Measurements from ENCODE around the gene INPP4B.

Gene INPP4B

DNA sequence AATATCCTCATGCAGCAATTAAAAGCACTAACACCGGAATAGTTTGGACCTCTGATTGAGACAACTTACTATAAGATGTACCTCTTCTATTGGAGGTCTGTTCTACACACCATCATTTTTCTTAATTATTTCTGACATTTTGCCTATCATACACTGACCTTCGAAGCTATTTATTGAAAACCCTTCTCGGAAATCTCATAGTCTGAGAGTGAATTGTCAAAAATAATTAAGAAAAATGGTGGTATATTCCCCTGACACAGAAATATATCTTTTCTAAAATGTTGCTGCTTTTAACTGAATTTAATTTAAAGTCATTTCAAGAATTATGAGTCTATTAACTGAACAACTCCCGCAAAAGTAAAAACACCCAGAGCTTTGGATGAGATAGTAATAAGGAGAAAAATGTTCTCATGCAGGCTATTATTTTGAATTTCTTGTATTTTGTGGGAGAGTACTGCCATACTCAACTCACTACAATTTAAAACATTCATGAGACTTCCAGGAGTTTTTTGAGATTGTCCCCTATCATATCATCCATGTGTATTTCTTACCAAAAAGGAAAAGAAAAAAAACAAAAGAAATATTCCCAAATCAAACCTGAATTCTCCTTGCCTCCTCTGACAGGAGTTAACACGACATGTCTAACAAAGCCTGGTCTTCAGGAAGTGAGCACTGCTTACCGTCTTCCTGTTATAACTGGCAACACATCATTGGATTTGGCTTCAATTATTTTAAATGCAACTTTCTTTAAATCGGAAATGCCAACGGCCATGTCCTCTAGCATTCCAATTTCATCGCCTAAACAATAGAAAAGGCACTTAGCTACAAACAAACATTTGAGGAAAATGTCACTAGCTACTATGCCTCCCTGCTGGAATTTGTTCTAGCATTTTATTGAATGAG lies 724.4 kb downstream of the INPP4B start:
- TF ChIP-seq, protein P1, sequence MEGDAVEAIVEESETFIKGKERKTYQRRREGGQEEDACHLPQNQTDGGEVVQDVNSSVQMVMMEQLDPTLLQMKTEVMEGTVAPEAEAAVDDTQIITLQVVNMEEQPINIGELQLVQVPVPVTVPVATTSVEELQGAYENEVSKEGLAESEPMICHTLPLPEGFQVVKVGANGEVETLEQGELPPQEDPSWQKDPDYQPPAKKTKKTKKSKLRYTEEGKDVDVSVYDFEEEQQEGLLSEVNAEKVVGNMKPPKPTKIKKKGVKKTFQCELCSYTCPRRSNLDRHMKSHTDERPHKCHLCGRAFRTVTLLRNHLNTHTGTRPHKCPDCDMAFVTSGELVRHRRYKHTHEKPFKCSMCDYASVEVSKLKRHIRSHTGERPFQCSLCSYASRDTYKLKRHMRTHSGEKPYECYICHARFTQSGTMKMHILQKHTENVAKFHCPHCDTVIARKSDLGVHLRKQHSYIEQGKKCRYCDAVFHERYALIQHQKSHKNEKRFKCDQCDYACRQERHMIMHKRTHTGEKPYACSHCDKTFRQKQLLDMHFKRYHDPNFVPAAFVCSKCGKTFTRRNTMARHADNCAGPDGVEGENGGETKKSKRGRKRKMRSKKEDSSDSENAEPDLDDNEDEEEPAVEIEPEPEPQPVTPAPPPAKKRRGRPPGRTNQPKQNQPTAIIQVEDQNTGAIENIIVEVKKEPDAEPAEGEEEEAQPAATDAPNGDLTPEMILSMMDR (IDR thresholded peaks at IDR 0.05), result no peak
- Histone ChIP-seq H3K4me3 (no peak overlapping the region), H3K27ac (no peak overlapping the region)
- DNase-seq (ENCODE audit: low spot score), result no peak

GRCh38 chr4:142120921-142121320 lies 725.2 kb downstream of the INPP4B start:
- H3K4me3 ChIP-seq, result no peak overlapping the region
- TF ChIP-seq, protein P1 (IDR thresholded peaks at IDR 0.05), result no peak
- no peak for DNase-seq (ENCODE audit: low spot score)
- H3K27ac ChIP-seq, result no peak overlapping the region

DNA sequence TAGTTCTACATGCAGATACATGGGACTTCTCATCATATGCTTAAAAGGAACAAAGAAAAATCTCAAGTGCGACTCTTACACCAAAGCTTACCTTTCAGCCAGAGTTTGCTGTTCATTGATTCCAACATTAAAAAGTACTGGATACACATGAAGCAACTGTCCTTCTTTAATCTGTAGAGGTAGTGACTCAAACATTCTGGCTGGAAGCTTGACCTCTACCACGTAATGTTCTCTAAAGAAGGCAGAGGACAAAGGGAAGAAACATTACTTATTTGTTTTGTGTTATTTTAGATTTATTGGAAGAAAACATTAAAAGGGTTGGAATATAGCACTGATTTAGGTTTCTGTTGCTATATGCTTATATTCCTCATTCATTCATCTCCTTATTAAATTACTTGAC lies 733.6 kb downstream of the INPP4B start:
- TF ChIP-seq, protein P1 (IDR thresholded peaks at IDR 0.05), result no peak
- no peak for DNase-seq (ENCODE audit: low spot score)
- Histone ChIP-seq H3K27ac (no peak overlapping the region), H3K4me3 (no peak overlapping the region)

DNA sequence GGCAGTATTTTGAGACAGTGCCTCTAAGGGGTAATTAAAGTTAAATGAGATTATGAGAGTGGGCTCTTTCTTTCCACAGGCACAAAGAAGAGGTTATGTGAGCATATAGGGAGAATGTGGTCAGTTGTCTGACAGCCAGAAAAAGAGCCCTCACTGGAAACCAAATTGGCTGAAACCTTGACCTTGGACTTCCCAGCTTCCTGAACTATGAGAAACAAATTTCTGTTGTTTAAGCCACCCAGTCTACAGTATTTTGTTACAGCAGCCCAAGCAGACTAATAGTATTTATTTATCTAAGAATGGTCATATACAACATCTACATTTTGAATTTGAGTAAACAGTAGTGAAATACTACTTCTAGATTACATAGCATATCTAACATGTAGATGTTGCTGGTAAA lies 736.0 kb downstream of the INPP4B start:
- H3K27ac ChIP-seq, result no peak overlapping the region
- DNase-seq (ENCODE audit: low spot score), result no peak
- TF ChIP-seq, protein P1 (IDR thresholded peaks at IDR 0.05), result no peak
- no peak overlapping the region for H3K4me3 ChIP-seq

DNA sequence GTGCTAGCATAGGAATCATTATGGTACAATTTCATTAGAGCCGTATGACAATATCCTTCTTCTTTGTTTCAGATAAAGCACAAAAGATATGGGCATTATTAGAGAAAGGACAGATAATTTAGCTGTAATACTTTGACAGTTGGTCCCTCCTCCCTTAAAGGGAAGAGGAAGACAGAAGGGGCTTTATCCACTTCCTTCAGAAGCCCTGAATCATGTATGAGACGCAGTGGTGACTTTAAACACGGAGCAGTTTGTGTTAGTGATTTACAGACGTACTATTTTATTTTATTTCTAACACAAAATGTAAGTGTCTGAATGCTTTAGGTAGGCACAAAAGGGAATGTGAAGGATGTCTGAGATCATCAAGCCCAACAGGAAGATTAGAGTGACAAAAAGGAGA lies 742.1 kb downstream of the INPP4B start:
- TF ChIP-seq, protein P1 (IDR thresholded peaks at IDR 0.05), result no peak
- no peak overlapping the region for H3K4me3 ChIP-seq
- DNase-seq (ENCODE audit: low spot score), result no peak
- H3K27ac ChIP-seq, result no peak overlapping the region

DNA sequence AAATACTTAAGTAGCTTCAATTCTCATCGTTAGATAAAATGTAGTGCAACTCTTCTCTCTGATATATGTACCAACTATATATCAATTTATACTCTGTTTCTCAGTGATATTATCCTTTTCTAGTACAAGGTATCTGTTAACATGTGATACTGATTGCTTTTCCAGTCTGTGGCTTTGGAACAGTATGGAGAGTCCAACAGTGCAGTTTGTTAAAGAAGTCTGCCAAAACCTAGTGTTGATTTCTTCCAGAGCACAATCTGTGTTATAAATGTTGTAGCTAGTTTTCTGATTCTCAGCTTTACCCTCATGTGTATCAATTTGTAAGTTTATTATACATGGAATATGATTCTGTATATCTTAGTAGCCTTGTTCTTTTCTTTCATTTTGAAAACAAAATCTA lies 744.7 kb downstream of the INPP4B start:
- no peak overlapping the region for H3K4me3 ChIP-seq
- TF ChIP-seq, protein P1 (IDR thresholded peaks at IDR 0.05), result no peak
- no peak for DNase-seq (ENCODE audit: low spot score)
- H3K27ac ChIP-seq, result no peak overlapping the region

DNA sequence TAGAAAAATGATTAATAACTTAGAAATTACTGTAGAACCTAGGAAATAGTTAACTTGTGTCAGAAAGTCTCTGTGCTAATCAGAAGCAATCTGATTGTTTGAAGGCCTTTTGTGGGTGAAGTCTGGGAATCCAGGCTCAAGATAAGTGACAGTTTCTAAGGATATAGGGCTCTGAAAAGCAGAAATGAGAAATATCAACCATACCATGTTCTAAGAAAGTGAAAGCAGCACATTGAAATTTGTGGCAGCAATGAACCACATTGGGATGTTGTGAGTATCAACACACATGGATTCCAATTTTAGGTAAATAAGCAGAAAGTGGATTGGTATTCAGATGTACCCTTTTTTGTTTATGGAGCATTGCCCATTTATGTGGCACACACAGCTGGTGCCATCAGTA lies 745.2 kb downstream of the INPP4B start:
- H3K4me3 ChIP-seq, result no peak overlapping the region
- DNase-seq (ENCODE audit: low spot score), result no peak
- H3K27ac ChIP-seq, result peak overlapping the region in 1 of 2 donors; percentile 6
- TF ChIP-seq, protein P1 (IDR thresholded peaks at IDR 0.05), result no peak

All from coronary artery (tissue), 2 donors.